HepG2 (cell line): ENCODE results near the gene SLC51B. TPM values are rescaled to one million over a fixed set of nuclear protein-coding genes. Genes with fewer than 3 reads are reported as not detected.
A peak's percentile ranks its signal among the peaks of the same experiment; 100 is the strongest.

ENCODE experiments used
- AKAP8 ChIP-seq: sonication (generic); formaldehyde crosslinking; IDR thresholded peaks from 2 replicates; pipeline ENCODE4 v1.5.1; 2020; ENCODE audit warnings: mild to moderate bottlenecking, missing genetic modification reagents
- DR1 ChIP-seq: sonication (generic); formaldehyde crosslinking; IDR thresholded peaks from 2 replicates; pipeline ENCODE4 v1.8.0; 2021; ENCODE audit warnings: mild to moderate bottlenecking, missing genetic modification reagents, inconsistent platforms
- FOXO4 ChIP-seq: sonication (generic); formaldehyde crosslinking; conservative IDR thresholded peaks from 2 replicates; pipeline ENCODE4 v1.8.1; 2023; ENCODE audit warnings: missing genetic modification reagents
- GABPA ChIP-seq, 2 experiments: IDR thresholded peaks; 2 replicates each; pipeline ENCODE4 v1.6.1; 2011 to 2016; ENCODE audit warnings: low read depth in 2 of 2, low read length in 1 of 2, missing biosample characterization in 1 of 2, missing genetic modification characterization in 1 of 2
- GTF2F1 ChIP-seq: fragments of 150-350 bp; IDR thresholded peaks from 2 replicates; pipeline ENCODE4 v1.6.1; 2014; ENCODE audit warnings: low read length
- IRF2 ChIP-seq: IDR thresholded peaks from 2 replicates; pipeline ENCODE4 v1.6.1; 2018; ENCODE audit warnings: missing genetic modification reagents, missing compliant biosample characterization
- LRRFIP1 ChIP-seq: sonication (generic); formaldehyde crosslinking; conservative IDR thresholded peaks from 2 replicates; pipeline ENCODE4 v1.4.0; 2020; ENCODE audit warnings: missing genetic modification reagents
- MZF1 ChIP-seq: sonication (generic); formaldehyde crosslinking; IDR thresholded peaks from 2 replicates; pipeline ENCODE4 v1.8.1; 2023; ENCODE audit warnings: mild to moderate bottlenecking, missing genetic modification reagents, borderline replicate concordance
- NRL ChIP-seq: sonication (generic); formaldehyde crosslinking; IDR thresholded peaks from 2 replicates; pipeline ENCODE4 v1.5.0; 2020; ENCODE audit warnings: missing genetic modification reagents, mild to moderate bottlenecking, moderate library complexity, borderline replicate concordance
- PRDM10 ChIP-seq: sonication (generic); formaldehyde crosslinking; IDR thresholded peaks from 2 replicates; pipeline ENCODE4 v1.4.0; 2020; ENCODE audit warnings: low read depth, missing genetic modification reagents
- SIN3A ChIP-seq: IDR thresholded peaks from 2 replicates; pipeline ENCODE4 v1.6.1; 2011; ENCODE audit warnings: low read depth, mild to moderate bottlenecking, control low read depth, low read length, borderline replicate concordance
- TFDP1 ChIP-seq: IDR thresholded peaks from 2 replicates; pipeline ENCODE4 v1.6.1; 2016; ENCODE audit warnings: missing compliant biosample characterization, missing genetic modification reagents, borderline replicate concordance
- TGIF2 ChIP-seq: IDR thresholded peaks from 2 replicates; pipeline ENCODE4 v1.6.1; 2016; ENCODE audit warnings: control low read depth, missing compliant biosample characterization
- ZFY ChIP-seq: sonication (generic); formaldehyde crosslinking; IDR thresholded peaks from 2 replicates; pipeline ENCODE4 v1.4.0; 2020; ENCODE audit warnings: missing genetic modification reagents
- ZIK1 ChIP-seq: sonication (generic); formaldehyde crosslinking; IDR thresholded peaks from 2 replicates; pipeline ENCODE4 v1.5.0; 2020; ENCODE audit warnings: mild to moderate bottlenecking, low read depth, missing genetic modification reagents, borderline replicate concordance
- ZKSCAN5 ChIP-seq: sonication (generic); formaldehyde crosslinking; IDR thresholded peaks from 2 replicates; pipeline ENCODE4 v1.5.1; 2020; ENCODE audit warnings: mild to moderate bottlenecking, missing genetic modification reagents
- ZNF256 ChIP-seq: sonication (generic); formaldehyde crosslinking; conservative IDR thresholded peaks from 2 replicates; pipeline ENCODE4 v1.4.0; 2020; ENCODE audit warnings: missing genetic modification reagents
- ZNF597 ChIP-seq: sonication (generic); formaldehyde crosslinking; IDR thresholded peaks from 2 replicates; pipeline ENCODE4 v1.5.0; 2020; ENCODE audit warnings: missing genetic modification reagents
- ZNF614 ChIP-seq: IDR thresholded peaks from 2 replicates; pipeline ENCODE4 v1.6.1; 2018; ENCODE audit warnings: missing biosample characterization, missing genetic modification reagents, inconsistent platforms, borderline replicate concordance
- polyA plus RNA-seq, 8 experiments: library from polyadenylated mRNA; depleted of rRNA in 3 of 8; stranded (reverse) in 7 of 8; unstranded in 1 of 8; fragments of >200 nt; fragmentation: Illumina TruSeq in 4 of 8; extraction: Trizol in 4 of 8; gene quantifications; 2 replicates each; pipeline versions ENCODE4 v1.2.1 to v1.2.3, GENCODE V29; 2011 to 2016; ENCODE audit warnings: low read depth in 4 of 8, missing spikeins in 1 of 8, mixed read lengths in 1 of 8; ENCODE audit not compliant: insufficient read depth in 1 of 8
- total RNA-seq, 5 experiments: library from RNA; depleted of rRNA; stranded (reverse); fragments of >200 nt; fragmentation: Illumina TruSeq; extraction: Trizol; gene quantifications; 2 replicates each; pipeline ENCODE4 v1.2.3, GENCODE V29; 2016; ENCODE audit warnings: low read depth in 1 of 5

The SLC51B gene
- total and polyA plus RNA-seq, 2 of the 13 experiments (the other 11 are each of a cell fraction or from before 2014, with no cell fraction given): 14.9 to 17.1 TPM

- TF ChIP-seq ZIK1 (CRISPR knock-in tag) (no peak), TFDP1 (peak; percentile 90), ZNF597 (CRISPR knock-in tag) (no peak), MZF1 (no peak), ZKSCAN5 (no peak), SIN3A (peak; percentile 83; the same call in 1 of the 2 replicates), GTF2F1 (no peak), DR1 (CRISPR knock-in tag) (no peak), ZNF614 (CRISPR knock-in tag) (peak; percentile 73; the same call in 1 of the 2 replicates), TGIF2 (CRISPR knock-in tag) (peak; percentile 94), PRDM10 (CRISPR knock-in tag) (peak; percentile 93), ZFY (CRISPR knock-in tag) (peak; percentile 76), LRRFIP1 (CRISPR knock-in tag) (no peak), ZNF256 (CRISPR knock-in tag) (no peak), FOXO4 (CRISPR knock-in tag) (no peak), AKAP8 (CRISPR knock-in tag) (0 out of 2 replicates have a peak, but pooled peaks have one; percentile 39), GABPA (IDR thresholded peaks at IDR 0.05; ENCODE audit: low read depth, low read length) (no peak), GABPA (CRISPR knock-in tag; IDR thresholded peaks at IDR 0.05; ENCODE audit: low read depth) (no peak), IRF2 (CRISPR knock-in tag) (peak; percentile 87), NRL (CRISPR knock-in tag) (no peak)
Measured at GRCh38 chr15:65056868-65057548, 11.8 kb downstream of the SLC51B start (continued).
